HCT116 (cell line): Measurements from ENCODE around the gene KIF5A. TPM values are rescaled to one million over a fixed set of nuclear protein-coding genes. Genes with fewer than 3 reads are reported as not detected.

Experiments
- ATAC-seq: fragments of 200-7000 bp; cut with Tn5 transposase; 2 replicates; pipeline ENCODE4 v1.9.1; 2020; ENCODE audit warnings: mild to moderate bottlenecking, moderate library complexity
- BruUV-seq: library from RNA; stranded (reverse); fragments of 400-500 nt; replicated peaks from 2 replicates; lab custom pipeline; 2021; lab: Mats Ljungman, UMichigan
- CTCF ChIA-PET: fragments of 300-600 bp; sonication (Branson Sonifier 250); formaldehyde crosslinking; loops from one replicate; lab custom pipeline; 2021; ENCODE audit warnings: antibody characterized with exemption; lab: Charles Lee
- POLR2A ChIA-PET: fragments of 300-600, 350-600 bp; sonication (Branson Sonifier 250); formaldehyde crosslinking; loops from one replicate; lab custom pipeline; 2021; ENCODE audit warnings: antibody characterized with exemption; lab: Charles Lee
- RAD21 ChIA-PET, 2 experiments: fragments of 300-600 bp; sonication (Branson Sonifier 250); formaldehyde crosslinking; loops; one replicate each; lab custom pipeline; 2023; ENCODE audit warnings: low total read pairs in 2 of 2; ENCODE audit not compliant: uncharacterized antibody in 2 of 2, unreplicated experiment in 2 of 2, low non-redundant PET in 1 of 2; lab: Charles Lee
- DNase-seq: peaks from one replicate; pipeline ENCODE4 v3.0.0-alpha.2; 2010; ENCODE audit warnings: low read depth, low spot score
- H2AFZ ChIP-seq: fragments of 200-600 bp; shearing (Covaris generic), sonication (generic); 2 replicates; pipeline ENCODE4 v1.6.1; 2017; ENCODE audit warnings: low read depth, mixed run types, mixed read lengths, antibody characterized with exemption, low read length; ENCODE audit not compliant: poor library complexity, severe bottlenecking
- H3K27ac ChIP-seq: 2 replicates; pipeline ENCODE4 v1.5.1; 2012; ENCODE audit warnings: low read depth, low read length
- H3K27me3 ChIP-seq: fragments of 200-600 bp; sonication (generic); 2 replicates; pipeline ENCODE4 v1.6.1; 2016; ENCODE audit warnings: mixed run types, low read length, mixed read lengths; ENCODE audit not compliant: insufficient read depth
- H3K36me3 ChIP-seq, 2 experiments: fragments of 200-500 bp in 1 of 2; fragments of 200-600 bp in 1 of 2; sonication (Bioruptor generic) in 1 of 2; sonication (generic) in 1 of 2; 2 replicates each; pipeline versions ENCODE4 v1.5.1 to v1.6.1; 2014 to 2016; ENCODE audit warnings: low read length in 2 of 2, inconsistent platforms in 1 of 2, mixed read lengths in 1 of 2, mixed run types in 1 of 2; ENCODE audit not compliant: insufficient read depth in 2 of 2, control insufficient read depth in 1 of 2
- H3K4me1 ChIP-seq, 2 experiments: fragments of 200-600 bp in 1 of 2; sonication (generic) in 1 of 2; 2 replicates each; pipeline versions ENCODE4 v1.5.1 to v1.6.1; 2012 to 2017; ENCODE audit warnings: low read length in 2 of 2, inconsistent platforms in 1 of 2, mild to moderate bottlenecking in 1 of 2, mixed read lengths in 1 of 2, mixed run types in 1 of 2, moderate library complexity in 1 of 2; ENCODE audit not compliant: insufficient read depth in 2 of 2, control insufficient read depth in 1 of 2
- H3K4me2 ChIP-seq: fragments of 200-600 bp; sonication (generic); 2 replicates; pipeline ENCODE4 v1.6.1; 2017; ENCODE audit warnings: mixed run types, low read length, mixed read lengths
- H3K4me3 ChIP-seq, 2 experiments: fragments of 200-600 bp in 1 of 2; sonication (generic) in 1 of 2; replicated peaks in 1 of 2; 2 replicates each; pipeline ENCODE4 v1.5.1; 2011 to 2016; ENCODE audit warnings: low read length in 2 of 2, control low read depth in 1 of 2, low read depth in 1 of 2, mild to moderate bottlenecking in 1 of 2, mixed read lengths in 1 of 2, mixed run types in 1 of 2
- H3K79me2 ChIP-seq: fragments of 200-600 bp; sonication (generic); 2 replicates; pipeline ENCODE4 v1.6.1; 2017; ENCODE audit warnings: mild to moderate bottlenecking, mixed run types, low read length, moderate library complexity, mixed read lengths; ENCODE audit not compliant: insufficient read depth
- H3K9ac ChIP-seq: fragments of 200-600 bp; sonication (generic); 2 replicates; pipeline ENCODE4 v1.6.1; 2016; ENCODE audit warnings: low read length, mixed read lengths
- H3K9me2 ChIP-seq: fragments of 200-600 bp; sonication (generic), shearing (Covaris generic); 2 replicates; pipeline ENCODE4 v1.6.1; 2017; ENCODE audit warnings: mixed run types, mild to moderate bottlenecking, moderate library complexity; ENCODE audit not compliant: insufficient read depth
- H3K9me3 ChIP-seq, 2 experiments: fragments of 200-500 bp in 1 of 2; fragments of 200-600 bp in 1 of 2; sonication (Bioruptor generic) in 1 of 2; sonication (generic) in 1 of 2; 2 replicates each; pipeline ENCODE4 v1.6.1; 2014 to 2017; ENCODE audit warnings: low read length in 2 of 2, mixed read lengths in 2 of 2, inconsistent platforms in 1 of 2, low read depth in 1 of 2, mild to moderate bottlenecking in 1 of 2, mixed run types in 1 of 2, moderate library complexity in 1 of 2; ENCODE audit not compliant: control insufficient read depth in 1 of 2, insufficient read depth in 1 of 2
- H4K20me1 ChIP-seq: fragments of 200-600 bp; sonication (generic), shearing (Covaris generic); 2 replicates; pipeline ENCODE4 v1.6.1; 2017; ENCODE audit warnings: mixed run types, mild to moderate bottlenecking, moderate library complexity; ENCODE audit not compliant: insufficient read depth
- ATF3 ChIP-seq: IDR thresholded peaks from 2 replicates; pipeline ENCODE4 v1.6.1; 2012
- CBX3 ChIP-seq: IDR thresholded peaks from 2 replicates; pipeline ENCODE4 v1.6.1; 2012; ENCODE audit warnings: low read depth
- CEBPB ChIP-seq: IDR thresholded peaks from 2 replicates; pipeline ENCODE4 v1.6.1; 2012; ENCODE audit warnings: low read depth
- EGR1 ChIP-seq: IDR thresholded peaks from 2 replicates; pipeline ENCODE4 v1.6.1; 2012; ENCODE audit warnings: low read depth
- ELF1 ChIP-seq: IDR thresholded peaks from 2 replicates; pipeline ENCODE4 v1.6.1; 2012; ENCODE audit warnings: low read depth, borderline replicate concordance
- EZH2 ChIP-seq: fragments of 200-600 bp; sonication (generic); IDR thresholded peaks from 2 replicates; pipeline ENCODE4 v1.6.1; 2017; ENCODE audit warnings: antibody characterized with exemption, mixed run types
- EZH2phosphoT487 ChIP-seq: fragments of 200-600 bp; IDR thresholded peaks from 2 replicates; pipeline ENCODE4 v1.6.1; 2018; ENCODE audit warnings: antibody characterized with exemption, borderline replicate concordance
- JUND ChIP-seq: IDR thresholded peaks from 2 replicates; pipeline ENCODE4 v1.6.1; 2012
- MAX ChIP-seq: IDR thresholded peaks from 2 replicates; pipeline ENCODE4 v1.6.1; 2012
- POLR2A ChIP-seq: IDR thresholded peaks from 2 replicates; pipeline ENCODE4 v1.7.0; 2011; ENCODE audit warnings: borderline replicate concordance; ENCODE audit not compliant: insufficient read depth, insufficient read length; ENCODE audit errors: extremely low read depth
- POLR2AphosphoS5 ChIP-seq: IDR thresholded peaks from 2 replicates; pipeline ENCODE4 v1.6.1; 2011; ENCODE audit warnings: mild to moderate bottlenecking, low read depth, low read length, moderate library complexity
- REST ChIP-seq: IDR thresholded peaks from 2 replicates; pipeline ENCODE4 v1.6.1; 2012; ENCODE audit warnings: low read depth
- SIN3A ChIP-seq: IDR thresholded peaks from 2 replicates; pipeline ENCODE4 v1.6.1; 2012; ENCODE audit warnings: low read depth
- SP1 ChIP-seq: IDR thresholded peaks from 2 replicates; pipeline ENCODE4 v1.6.1; 2012; ENCODE audit warnings: low read depth
- SRF ChIP-seq: IDR thresholded peaks from 2 replicates; pipeline ENCODE4 v1.6.1; 2012; ENCODE audit warnings: low read depth
- TCF7L2 ChIP-seq: IDR thresholded peaks from 2 replicates; pipeline ENCODE4 v1.7.0; 2011; ENCODE audit warnings: borderline replicate concordance, inconsistent platforms; ENCODE audit not compliant: insufficient read depth, insufficient read length; ENCODE audit errors: extremely low read depth
- ZBTB33 ChIP-seq: IDR thresholded peaks from 2 replicates; pipeline ENCODE4 v1.6.1; 2011; ENCODE audit warnings: mild to moderate bottlenecking, low read length, moderate library complexity; ENCODE audit not compliant: insufficient replicate concordance; ENCODE audit errors: extremely low read depth
- ZNF274 ChIP-seq: fragments of 200-500 bp; sonication (Bioruptor generic); IDR thresholded peaks from 2 replicates; pipeline ENCODE4 v1.6.1; 2014; ENCODE audit warnings: mild to moderate bottlenecking, low read depth, low read length, inconsistent platforms
- intact Hi-C: fragments of 100-400 bp; cut with micrococcal nuclease; formaldehyde crosslinking; loops from 2 replicates; pipeline ENCODE4 v1.10.0; 2022
- total RNA-seq: library from RNA; stranded (reverse); gene quantifications from one replicate; pipeline ENCODE4 v1.2.1, GENCODE V29; 2021; ENCODE audit not compliant: unreplicated experiment

Gene KIF5A
- total RNA-seq, 1 experiment from 2014 or later: 5.2 TPM

GRCh38 chr12:57624441-57625220 is 74.8 kb downstream of the KIF5A start:
- intact Hi-C loops: no loop called here

More at GRCh38 chr12:57624441-57625220, 74.8 kb downstream of the KIF5A start:
- TF ChIP-seq JUND: no peak
- TF ChIP-seq TCF7L2: no peak
- no peak for TF ChIP-seq SRF
- TF ChIP-seq POLR2AphosphoS5: no peak
- TF ChIP-seq SP1: no peak
- no peak for TF ChIP-seq SIN3A
- TF ChIP-seq ELF1: no peak
- TF ChIP-seq EZH2: no peak
- TF ChIP-seq REST: no peak
- no peak for TF ChIP-seq CEBPB
- no peak for TF ChIP-seq EGR1
- no peak for TF ChIP-seq EZH2phosphoT487
- TF ChIP-seq ZBTB33: no peak
- TF ChIP-seq ATF3: no peak
- no peak for TF ChIP-seq CBX3
- no peak for TF ChIP-seq MAX
- no peak for TF ChIP-seq POLR2A
- no peak for TF ChIP-seq ZNF274
- Histone ChIP-seq H3K4me1 (no peaks in the 10 kb centered on the region), H3K79me2 (no peaks in the 10 kb centered on the region), H3K27ac (no peak overlapping the region), H3K27me3 (peaks cover 4% of the 10 kb centered on the region; the same call in 1 of the 2 replicates), H2AFZ (no peak overlapping the region), H3K9me2 (no peaks in the 10 kb centered on the region), H3K9me3 (no peaks in the 10 kb centered on the region), H3K9ac (no peak overlapping the region), H3K4me3 (no peak overlapping the region), H3K4me2 (no peak overlapping the region), H4K20me1 (no peaks in the 10 kb centered on the region), H3K36me3 (peaks cover 0 to 14% of the 10 kb centered on the region in 2 experiments; a peak in 2 of 4 replicates)
- DNase-seq (no peak), ATAC-seq (no peak)
- CTCF ChIA-PET: no interaction called here
- POLR2A ChIA-PET: no interaction called here
- RAD21 ChIA-PET: no interaction called here
- no TSS peak for BruUV-seq
